H1 (cell line): ENCODE data around the gene MSI2. TPM values are rescaled to one million over a fixed set of nuclear protein-coding genes. Genes with fewer than 3 reads are reported as not detected.

Experiments used
- CTCF ChIA-PET: fragments of 300-600 bp; sonication (Branson Sonifier 250); formaldehyde crosslinking; loops from one replicate; lab custom pipeline; 2021; ENCODE audit not compliant: partially characterized antibody; lab: Charles Lee
- POLR2A ChIA-PET: fragments of 300-600 bp; sonication (Branson Sonifier 250); formaldehyde crosslinking; loops from one replicate; lab custom pipeline; 2021; ENCODE audit warnings: inconsistent platforms; ENCODE audit not compliant: partially characterized antibody; lab: Charles Lee
- DNase-seq, 2 experiments: peaks; one replicate each; pipeline versions ENCODE4 v3.0.0 to v3.0.0-alpha.2; 2010 to 2022; ENCODE audit warnings: low spot score in 2 of 2, low read depth in 1 of 2, mixed read lengths in 1 of 2
- FAIRE-seq: peaks from 2 replicates; lab custom pipeline; 2011; peaks lifted over from hg19 to GRCh38; lab: Jason Lieb, UNC
- H2AFZ ChIP-seq: 2 replicates; pipeline ENCODE4 v1.8.1; 2012; ENCODE audit warnings: low read length, inconsistent platforms
- H2AK5ac ChIP-seq: 2 replicates; pipeline ENCODE4 v1.6.1; 2013; ENCODE audit warnings: low read depth, low read length
- H2BK120ac ChIP-seq: replicated peaks from 2 replicates; pipeline ENCODE3; 2013; ENCODE audit warnings: low read depth, low read length, inconsistent platforms
- H2BK12ac ChIP-seq: 2 replicates; pipeline ENCODE4 v1.6.1; 2013; ENCODE audit warnings: low read depth, low read length
- H2BK15ac ChIP-seq: 2 replicates; pipeline ENCODE4 v1.6.1; 2013; ENCODE audit warnings: low read length
- H2BK20ac ChIP-seq: 2 replicates; pipeline ENCODE4 v1.6.1; 2013; ENCODE audit warnings: low read length
- H2BK5ac ChIP-seq: 2 replicates; pipeline ENCODE4 v1.6.1; 2013; ENCODE audit warnings: low read depth, low read length
- H3K14ac ChIP-seq: 2 replicates; pipeline ENCODE4 v1.6.1; 2013; ENCODE audit warnings: inconsistent platforms; ENCODE audit not compliant: insufficient read length
- H3K18ac ChIP-seq: 2 replicates; pipeline ENCODE4 v1.6.1; 2013; ENCODE audit warnings: low read length; ENCODE audit errors: extremely low read depth
- H3K23ac ChIP-seq: 2 replicates; pipeline ENCODE4 v1.6.1; 2013; ENCODE audit warnings: inconsistent platforms; ENCODE audit not compliant: insufficient read length
- H3K23me2 ChIP-seq: 2 replicates; pipeline ENCODE4 v1.6.1; 2013; ENCODE audit warnings: low read depth, low read length
- H3K27ac ChIP-seq: 2 replicates; pipeline ENCODE4 v1.6.1; 2011; ENCODE audit warnings: low read depth, low read length, inconsistent platforms
- H3K27me3 ChIP-seq, 4 experiments: replicated peaks in 1 of 4; 1 replicate in 1 of 4; 2 replicates in 3 of 4; pipeline versions ENCODE4 v1.6.1 to v1.8.1; 2011 to 2013; ENCODE audit warnings: low read length in 3 of 4, mild to moderate bottlenecking in 3 of 4, inconsistent platforms in 2 of 4, mixed read lengths in 2 of 4, moderate library complexity in 1 of 4; ENCODE audit not compliant: control insufficient read depth in 3 of 4, insufficient read depth in 3 of 4; ENCODE audit errors: extremely low read depth in 1 of 4
- H3K36me3 ChIP-seq, 4 experiments: 2 replicates each; pipeline versions ENCODE4 v1.6.1 to v1.8.1; 2011 to 2013; ENCODE audit warnings: mild to moderate bottlenecking in 4 of 4, low read length in 3 of 4, moderate library complexity in 2 of 4, control low read depth in 1 of 4, inconsistent platforms in 1 of 4; ENCODE audit not compliant: insufficient read depth in 4 of 4, control insufficient read depth in 2 of 4
- H3K4ac ChIP-seq: replicated peaks from 2 replicates; pipeline ENCODE3; 2013; ENCODE audit warnings: low read length, low read depth, mixed read lengths, inconsistent platforms; ENCODE audit not compliant: insufficient read length
- H3K4me1 ChIP-seq, 4 experiments: replicated peaks in 1 of 4; 1 replicate in 1 of 4; 2 replicates in 3 of 4; pipeline versions ENCODE4 v1.6.1 to v1.8.1; 2011 to 2013; ENCODE audit warnings: low read length in 3 of 4, inconsistent platforms in 2 of 4, mixed read lengths in 1 of 4; ENCODE audit not compliant: insufficient read depth in 4 of 4, control insufficient read depth in 3 of 4
- H3K4me2 ChIP-seq, 2 experiments: 2 replicates each; pipeline versions ENCODE4 v1.6.1 to v1.8.1; 2011 to 2013; ENCODE audit warnings: low read depth in 2 of 2, low read length in 2 of 2, control low read depth in 1 of 2, inconsistent platforms in 1 of 2, mild to moderate bottlenecking in 1 of 2; ENCODE audit not compliant: insufficient read depth in 1 of 2
- H3K4me3 ChIP-seq, 4 experiments: fragments of 200-600, 300-600 bp in 1 of 4; sonication (generic), shearing (Covaris generic), sonication (Bioruptor Twin) in 1 of 4; 2 replicates each; pipeline versions ENCODE4 v1.5.1 to v1.8.1; 2011 to 2016; ENCODE audit warnings: low read length in 4 of 4, low read depth in 3 of 4, control low read depth in 2 of 4, inconsistent platforms in 2 of 4, mild to moderate bottlenecking in 2 of 4, mixed read lengths in 1 of 4, moderate library complexity in 1 of 4; ENCODE audit not compliant: insufficient read depth in 2 of 4; ENCODE audit errors: extremely low read depth in 1 of 4
- H3K56ac ChIP-seq: replicated peaks from 2 replicates; pipeline ENCODE3; 2013; ENCODE audit warnings: low read depth, mild to moderate bottlenecking, mixed read lengths, low read length, inconsistent platforms; ENCODE audit not compliant: insufficient read length
- H3K79me1 ChIP-seq: 2 replicates; pipeline ENCODE4 v1.6.1; 2013; ENCODE audit warnings: low read depth, low read length, control low read depth
- H3K79me2 ChIP-seq, 2 experiments: 2 replicates each; pipeline versions ENCODE4 v1.6.1 to v1.8.1; 2012 to 2013; ENCODE audit warnings: low read length in 2 of 2, mild to moderate bottlenecking in 2 of 2, inconsistent platforms in 1 of 2; ENCODE audit not compliant: insufficient read depth in 2 of 2, control insufficient read depth in 1 of 2
- H3K9ac ChIP-seq, 4 experiments: replicated peaks in 1 of 4; 1 replicate in 1 of 4; 2 replicates in 3 of 4; pipeline versions ENCODE4 v1.6.1 to v1.8.1; 2011 to 2013; ENCODE audit warnings: low read depth in 3 of 4, low read length in 3 of 4, control low read depth in 2 of 4, mild to moderate bottlenecking in 2 of 4, moderate library complexity in 2 of 4, inconsistent platforms in 1 of 4; ENCODE audit errors: extremely low read depth in 1 of 4
- H3K9me3 ChIP-seq, 2 experiments: 2 replicates each; pipeline versions ENCODE4 v1.6.1 to v1.8.1; 2012 to 2013; ENCODE audit warnings: mild to moderate bottlenecking in 2 of 2, moderate library complexity in 2 of 2, control low read depth in 1 of 2, inconsistent platforms in 1 of 2, low read depth in 1 of 2, low read length in 1 of 2, mixed read lengths in 1 of 2; ENCODE audit not compliant: insufficient read depth in 2 of 2
- H4K20me1 ChIP-seq, 2 experiments: replicated peaks in 1 of 2; 2 replicates each; pipeline versions ENCODE3 to v1.8.1; 2011 to 2013; ENCODE audit warnings: inconsistent platforms in 2 of 2, low read length in 2 of 2, mild to moderate bottlenecking in 1 of 2; ENCODE audit not compliant: insufficient read depth in 2 of 2, control insufficient read depth in 1 of 2
- H4K5ac ChIP-seq: 2 replicates; pipeline ENCODE4 v1.6.1; 2013; ENCODE audit warnings: low read length, low read depth, mixed read lengths, inconsistent platforms; ENCODE audit not compliant: insufficient read length
- H4K8ac ChIP-seq: 2 replicates; pipeline ENCODE4 v1.8.0; 2013; ENCODE audit warnings: mild to moderate bottlenecking, moderate library complexity, low read length, inconsistent platforms; ENCODE audit not compliant: insufficient read depth; ENCODE audit errors: extremely low read depth
- H4K91ac ChIP-seq: replicated peaks from 2 replicates; pipeline ENCODE3; 2013; ENCODE audit warnings: low read length, mixed read lengths, inconsistent platforms; ENCODE audit not compliant: insufficient read length
- ASH2L ChIP-seq: fragments of 200-600, 300-600 bp; sonication (generic); IDR thresholded peaks from one replicate; pipeline ENCODE4 v1.7.1; 2017; ENCODE audit warnings: low read length
- ATF3 ChIP-seq: IDR thresholded peaks from 2 replicates; pipeline ENCODE4 v1.6.1; 2011; ENCODE audit warnings: low read depth, mild to moderate bottlenecking, low read length; ENCODE audit not compliant: insufficient read depth
- BACH1 ChIP-seq: IDR thresholded peaks from 2 replicates; pipeline ENCODE4 v1.6.1; 2012; ENCODE audit warnings: low read length, improper control_type of control experiment
- BCL11A ChIP-seq, 2 experiments: IDR thresholded peaks; one replicate each; pipeline ENCODE4 v1.6.1; 2011; ENCODE audit warnings: low read depth in 2 of 2, low read length in 2 of 2, mild to moderate bottlenecking in 2 of 2
- GABPA ChIP-seq: IDR thresholded peaks from 2 replicates; pipeline ENCODE4 v1.6.1; 2011; ENCODE audit warnings: mild to moderate bottlenecking, low read length, moderate library complexity, borderline replicate concordance; ENCODE audit not compliant: insufficient read depth
- KDM1A ChIP-seq: fragments of 200-600, 300-600 bp; sonication (generic); IDR thresholded peaks from 2 replicates; pipeline ENCODE4 v1.7.1; 2016; ENCODE audit warnings: mild to moderate bottlenecking, low read length, borderline replicate concordance
- NANOG ChIP-seq: IDR thresholded peaks from 2 replicates; pipeline ENCODE4 v1.6.1; 2011; ENCODE audit warnings: low read length, low read depth, mild to moderate bottlenecking, inconsistent platforms; ENCODE audit not compliant: insufficient read depth, poor library complexity, severe bottlenecking
- TCF12 ChIP-seq: IDR thresholded peaks from 2 replicates; pipeline ENCODE4 v1.6.1; 2011; ENCODE audit warnings: low read depth, mild to moderate bottlenecking, low read length
- WGBS, 2 experiments: shearing (Covaris generic) in 1 of 2; methylation state at CpG; one replicate each; pipeline versions ENCODE4 v1.1.6 to v1.1.7; 2013 to 2015; ENCODE audit warnings: low lambda C conversion rate in 2 of 2, mixed read lengths in 2 of 2, inconsistent platforms in 1 of 2, low coverage in 1 of 2, missing lambda C conversion rate in 1 of 2; ENCODE audit not compliant: insufficient replicate concordance in 2 of 2, insufficient coverage in 1 of 2, insufficient read length in 1 of 2; ENCODE audit errors: extremely low coverage in 1 of 2, missing lambda C conversion rate in 1 of 2; 5-methylcytosine and 5-hydroxymethylcytosine counted together
- polyA plus RNA-seq, 7 experiments: library from polyadenylated mRNA; depleted of rRNA in 3 of 7; stranded (reverse) in 5 of 7; unstranded in 2 of 7; fragments of >200 nt in 5 of 7; fragments of 200-250 nt in 2 of 7; gene quantifications; 1 replicate in 5 of 7; 2 replicates in 1 of 7; 4 replicates in 1 of 7; pipeline versions ENCODE4 v1.2.1 to v1.2.3, GENCODE V29; 2011 to 2013; ENCODE audit warnings: missing spikeins in 2 of 7, mixed read lengths in 2 of 7
- total RNA-seq: library from RNA; stranded (reverse); fragmentation: NEBNext Ultra II Directional; extraction: Animal tissue kit (Norgen Biotek cat#: 25700); gene quantifications from 2 replicates; pipeline ENCODE4 v1.2.1, GENCODE V29; 2021

Gene MSI2
- total and polyA plus RNA-seq, 2 of the 8 experiments (the other 6 are each of a cell fraction or from before 2014, with no cell fraction given): 36.7 to 80.6 TPM

- POLR2A ChIA-PET: no interaction called here
- no peak overlapping the region for H2BK12ac ChIP-seq
These were observed 338.4 kb downstream of the MSI2 start for GRCh38 chr17:57594767-57595166.

More at GRCh38 chr17:57594767-57595166, 338.4 kb downstream of the MSI2 start:
- Histone ChIP-seq H3K4me2 (no peak overlapping the region), H3K4me3 (no peak overlapping the region), H3K9ac (no peak overlapping the region), H2BK15ac (no peak overlapping the region), H3K79me1 (no peaks in the 10 kb centered on the region), H2AFZ (no peak overlapping the region), H3K27me3 (no peaks in the 10 kb centered on the region), H3K79me2 (no peaks in the 10 kb centered on the region), H4K5ac (no peak overlapping the region), H3K4me1 (peaks cover 0 to 3% (median 1%) of the 10 kb centered on the region in 4 experiments; a peak in 1 of 7 replicates), H4K91ac (no peak overlapping the region), H3K18ac (no peak overlapping the region), H3K23me2 (no peaks in the 10 kb centered on the region), H2BK120ac (no peak overlapping the region), H3K9me3 (no peaks in the 10 kb centered on the region), H2BK20ac (no peak overlapping the region), H2BK5ac (no peak overlapping the region), H3K56ac (no peak overlapping the region), H3K4ac (no peak overlapping the region), H3K14ac (no peak overlapping the region), H3K36me3 (no peaks in the 10 kb centered on the region; a peak in 1 of 8 replicates), H4K20me1 (peaks cover 2 to 4% of the 10 kb centered on the region in 2 experiments), H3K27ac (no peak overlapping the region), H3K23ac (no peak overlapping the region), H4K8ac (no peak overlapping the region), H2AK5ac (no peak overlapping the region)
- CTCF ChIA-PET: interaction anchor here (0.8 to 2.5 kb wide), 11 partner anchors 9 to 465 kb away, joined by 3 to 8 read pairs (median 4); no protein-coding TSS in a partner anchor
- WGBS, 2 experiments: 97% methylated on average over 5 of the region's 5 CpGs; no CpG with 5 or more reads in 1 of the 2 experiments
- TF ChIP-seq ASH2L: no peak
- TF ChIP-seq TCF12: no peak
- no peak for TF ChIP-seq NANOG
- no peak for TF ChIP-seq GABPA
- no peak for TF ChIP-seq BCL11A (IDR thresholded peaks at IDR 0.05; ENCODE audit: low read depth in 2 of 2, low read length in 2 of 2)
- no peak for TF ChIP-seq ATF3
- no peak for TF ChIP-seq BACH1
- no peak for TF ChIP-seq KDM1A
- no peak for FAIRE-seq
- no peak for DNase-seq
